Fibroblast of lung (primary cell): ENCODE measurements around the gene BLOC1S5. TPM values are rescaled to one million over a fixed set of nuclear protein-coding genes. Genes with fewer than 3 reads are reported as not detected.
A peak's percentile ranks its signal among the peaks of the same experiment; 100 is the strongest.

Experiments
- DNase-seq, 2 donors: peaks; one replicate each; pipeline versions ENCODE4 v3.0.0 to v3.0.0-alpha.2; 2010; ENCODE audit warnings: low read depth in 2 of 2
- H2AFZ ChIP-seq: 2 replicates; pipeline ENCODE4 v1.5.1; 2012; ENCODE audit warnings: low read length, control low read depth, inconsistent platforms
- H3K27ac ChIP-seq: 2 replicates; pipeline ENCODE4 v1.5.1; 2011; ENCODE audit warnings: low read length, control low read depth; ENCODE audit not compliant: insufficient read depth
- H3K27me3 ChIP-seq: 2 replicates; pipeline ENCODE4 v1.5.1; 2011; ENCODE audit warnings: mild to moderate bottlenecking, low read length; ENCODE audit not compliant: control insufficient read depth, insufficient read depth
- H3K36me3 ChIP-seq: 2 replicates; pipeline ENCODE4 v1.5.1; 2011; ENCODE audit warnings: low read length; ENCODE audit not compliant: control insufficient read depth, insufficient read depth
- H3K4me1 ChIP-seq: 2 replicates; pipeline ENCODE4 v1.5.1; 2011; ENCODE audit warnings: low read length; ENCODE audit not compliant: control insufficient read depth, insufficient read depth; ENCODE audit errors: extremely low read depth
- H3K4me2 ChIP-seq: 2 replicates; pipeline ENCODE4 v1.5.1; 2011; ENCODE audit warnings: low read length, control low read depth; ENCODE audit not compliant: insufficient read depth; ENCODE audit errors: extremely low read depth
- H3K4me3 ChIP-seq, 4 experiments: fragments of 200-600 bp in 1 of 4; sonication (generic) in 1 of 4; replicated peaks in 1 of 4; 2 replicates each; pipeline ENCODE4 v1.5.1; 2011 to 2016; ENCODE audit warnings: low read length in 4 of 4, low read depth in 3 of 4, mild to moderate bottlenecking in 3 of 4, control low read depth in 2 of 4, inconsistent platforms in 1 of 4, mixed read lengths in 1 of 4; ENCODE audit not compliant: insufficient read depth in 1 of 4; ENCODE audit errors: control extremely low read depth in 1 of 4
- H3K79me2 ChIP-seq: 2 replicates; pipeline ENCODE4 v1.5.1; 2012; ENCODE audit warnings: mild to moderate bottlenecking, low read length, inconsistent platforms; ENCODE audit not compliant: control insufficient read depth, insufficient read depth
- H3K9ac ChIP-seq: 2 replicates; pipeline ENCODE4 v1.5.1; 2011; ENCODE audit warnings: mild to moderate bottlenecking, low read length, control low read depth; ENCODE audit not compliant: insufficient read depth
- H3K9me3 ChIP-seq: 2 replicates; pipeline ENCODE4 v1.5.1; 2012; ENCODE audit warnings: low read depth, low read length; ENCODE audit not compliant: control insufficient read depth, insufficient read depth
- H4K20me1 ChIP-seq: 2 replicates; pipeline ENCODE4 v1.5.1; 2011; ENCODE audit warnings: low read length; ENCODE audit not compliant: control insufficient read depth, insufficient read depth; ENCODE audit errors: extremely low read depth
- EZH2 ChIP-seq: IDR thresholded peaks from 2 replicates; pipeline ENCODE4 v1.5.1; 2012; ENCODE audit warnings: low read length, control low read depth, mild to moderate bottlenecking; ENCODE audit errors: missing control alignments
- polyA plus RNA-seq, 2 donors: library from polyadenylated mRNA; depleted of rRNA in 1 of 2; stranded (reverse) in 1 of 2; unstranded in 1 of 2; fragments of >200 nt; gene quantifications; 2 replicates each; pipeline ENCODE4 v1.2.1, GENCODE V29; 2011 to 2012; ENCODE audit warnings: missing spikeins in 1 of 2
- total RNA-seq: library from RNA; depleted of rRNA; stranded (reverse); fragments of >200 nt; gene quantifications from 2 replicates; pipeline ENCODE4 v1.2.1, GENCODE V29; 2014
- TF ChIP-seq, protein P1 (sequence below), 2 donors: IDR thresholded peaks in 1 of 2; conservative IDR thresholded peaks in 1 of 2; 1 replicate in 1 of 2; 2 replicates in 1 of 2; pipeline ENCODE4 v1.5.1; 2011 to 2012; ENCODE audit warnings: low read length in 2 of 2, control low read depth in 1 of 2, inconsistent platforms in 1 of 2, low read depth in 1 of 2, mild to moderate bottlenecking in 1 of 2

BLOC1S5 gene
- total and polyA plus RNA-seq, 2 donors (not counting 1 experiment from before 2014, with no cell fraction given) = 10.1 to 20.6 TPM

DNA sequence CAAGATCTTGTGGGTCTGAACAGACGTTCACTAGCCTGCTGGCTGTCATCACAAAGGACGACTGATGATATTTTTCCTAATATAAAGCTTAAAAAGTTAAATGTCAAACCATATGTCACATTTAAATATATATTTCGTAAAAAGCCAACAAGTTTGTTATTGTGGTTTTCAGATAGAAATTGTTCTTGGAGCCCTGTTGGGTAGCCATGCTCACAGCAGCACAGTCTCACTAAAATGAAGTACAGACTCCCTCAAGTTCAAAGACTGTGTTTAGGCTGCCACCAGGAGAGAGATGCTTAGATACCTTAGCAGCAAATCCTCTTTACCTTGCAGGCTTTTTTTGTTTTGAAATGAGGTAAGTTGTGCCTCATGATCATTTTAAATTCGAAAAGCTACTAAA lies 20.4 kb upstream of the BLOC1S5 start:
- Histone ChIP-seq H3K9me3 (no peaks in the 10 kb centered on the region), H4K20me1 (no peaks in the 10 kb centered on the region), H2AFZ (no peak overlapping the region), H3K4me2 (peak overlapping the region; percentile 4), H3K4me3 (no peak overlapping the region), H3K27me3 (no peaks in the 10 kb centered on the region), H3K9ac (no peak overlapping the region), H3K4me1 (peaks cover 24% of the 10 kb centered on the region), H3K36me3 (peaks cover 2% of the 10 kb centered on the region), H3K27ac (peak overlapping the region; percentile 35), H3K79me2 (no peaks in the 10 kb centered on the region)
- DNase-seq = peak; percentile 23 to 62
- TF ChIP-seq EZH2 = no peak
- TF ChIP-seq, protein P1, sequence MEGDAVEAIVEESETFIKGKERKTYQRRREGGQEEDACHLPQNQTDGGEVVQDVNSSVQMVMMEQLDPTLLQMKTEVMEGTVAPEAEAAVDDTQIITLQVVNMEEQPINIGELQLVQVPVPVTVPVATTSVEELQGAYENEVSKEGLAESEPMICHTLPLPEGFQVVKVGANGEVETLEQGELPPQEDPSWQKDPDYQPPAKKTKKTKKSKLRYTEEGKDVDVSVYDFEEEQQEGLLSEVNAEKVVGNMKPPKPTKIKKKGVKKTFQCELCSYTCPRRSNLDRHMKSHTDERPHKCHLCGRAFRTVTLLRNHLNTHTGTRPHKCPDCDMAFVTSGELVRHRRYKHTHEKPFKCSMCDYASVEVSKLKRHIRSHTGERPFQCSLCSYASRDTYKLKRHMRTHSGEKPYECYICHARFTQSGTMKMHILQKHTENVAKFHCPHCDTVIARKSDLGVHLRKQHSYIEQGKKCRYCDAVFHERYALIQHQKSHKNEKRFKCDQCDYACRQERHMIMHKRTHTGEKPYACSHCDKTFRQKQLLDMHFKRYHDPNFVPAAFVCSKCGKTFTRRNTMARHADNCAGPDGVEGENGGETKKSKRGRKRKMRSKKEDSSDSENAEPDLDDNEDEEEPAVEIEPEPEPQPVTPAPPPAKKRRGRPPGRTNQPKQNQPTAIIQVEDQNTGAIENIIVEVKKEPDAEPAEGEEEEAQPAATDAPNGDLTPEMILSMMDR (conservative IDR thresholded peaks at IDR 0.05 in 1 of 2, IDR thresholded peaks at IDR 0.05 in 1 of 2; ENCODE audit: low read depth in 1 of 2, low read length in 2 of 2) = no peak

DNA sequence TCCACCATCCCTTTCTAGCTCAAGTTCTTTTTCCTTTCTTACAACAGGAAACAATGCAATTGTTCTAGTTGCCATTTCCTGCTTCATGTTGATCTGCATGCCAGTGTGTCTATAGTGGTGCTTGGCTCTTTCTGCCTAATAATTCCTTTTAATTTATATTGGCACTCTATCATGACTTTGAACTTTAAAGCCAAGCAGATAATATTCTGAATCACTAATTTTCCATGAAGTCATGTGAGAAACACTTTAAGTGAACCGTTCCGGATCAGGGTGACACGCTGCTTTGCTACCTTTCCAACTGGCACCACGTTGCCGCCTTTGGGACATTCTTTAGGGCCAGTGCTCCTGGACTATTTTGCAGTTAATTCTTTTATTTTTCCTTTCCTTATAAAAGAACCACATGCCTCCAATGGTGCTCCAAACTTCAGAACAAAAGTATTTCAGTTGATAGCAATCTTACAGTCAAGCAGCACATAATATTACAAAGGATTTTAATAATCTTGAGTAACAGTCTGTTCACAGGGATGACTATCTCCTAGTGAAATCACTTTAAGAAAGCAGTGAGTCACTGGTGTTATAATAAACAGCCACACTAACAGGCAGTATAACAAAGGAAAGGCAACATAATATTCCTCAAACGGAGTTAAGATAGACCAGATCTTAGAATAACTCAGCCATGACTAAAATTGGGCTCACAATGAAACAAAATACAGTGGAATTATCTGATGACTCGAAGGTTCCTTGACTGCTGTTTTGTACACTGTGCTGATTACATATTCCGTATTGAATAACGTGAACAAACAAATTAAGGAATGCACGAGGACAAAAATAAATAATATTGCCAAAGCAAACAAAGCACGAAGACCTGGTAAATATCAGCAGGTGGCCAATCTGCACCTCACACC lies 19.0 kb upstream of the BLOC1S5 start:
- H4K20me1 ChIP-seq = no peaks in the 10 kb centered on the region
- no peak overlapping the region for H3K9ac ChIP-seq
- peak overlapping the region in 1 of 4 experiments; percentile 24 for H3K4me3 ChIP-seq
- H3K79me2 ChIP-seq = no peaks in the 10 kb centered on the region
- H3K36me3 ChIP-seq = no peaks in the 10 kb centered on the region
- no peak overlapping the region for H2AFZ ChIP-seq
- H3K9me3 ChIP-seq = no peaks in the 10 kb centered on the region
- H3K27me3 ChIP-seq = no peaks in the 10 kb centered on the region
- peak overlapping the region; percentile 42 for H3K4me2 ChIP-seq
- H3K4me1 ChIP-seq = peaks cover 24% of the 10 kb centered on the region
- TF ChIP-seq EZH2 = no peak
- TF ChIP-seq, protein P1 (conservative IDR thresholded peaks at IDR 0.05 in 1 of 2, IDR thresholded peaks at IDR 0.05 in 1 of 2; ENCODE audit: low read depth in 1 of 2, low read length in 2 of 2) = no peak
- DNase-seq = peak; percentile 84 to 94
- peak overlapping the region; percentile 63 for H3K27ac ChIP-seq

GRCh38 chr6:8082572-8082953 lies 18.4 kb upstream of the BLOC1S5 start:
- H3K9ac ChIP-seq = no peak overlapping the region

More at GRCh38 chr6:8082572-8082953, 18.4 kb upstream of the BLOC1S5 start:
- no peak for DNase-seq
- Histone ChIP-seq H3K27ac (peak overlapping the region; percentile 63), H2AFZ (no peak overlapping the region), H3K4me3 (no peak overlapping the region), H3K9me3 (no peaks in the 10 kb centered on the region), H3K79me2 (no peaks in the 10 kb centered on the region), H3K4me1 (peaks cover 24% of the 10 kb centered on the region), H4K20me1 (no peaks in the 10 kb centered on the region), H3K27me3 (no peaks in the 10 kb centered on the region), H3K4me2 (peak overlapping the region; percentile 42), H3K36me3 (no peaks in the 10 kb centered on the region)
- TF ChIP-seq, protein P1 (conservative IDR thresholded peaks at IDR 0.05 in 1 of 2, IDR thresholded peaks at IDR 0.05 in 1 of 2; ENCODE audit: low read depth in 1 of 2, low read length in 2 of 2) = no peak
- no peak for TF ChIP-seq EZH2
